Stomach smooth muscle (tissue), 2 donors: ENCODE data around the gene PDE9A.

Experiments used
- H3K27ac ChIP-seq: one replicate; pipeline ENCODE4 v1.7.0; 2013; ENCODE audit warnings: mild to moderate bottlenecking, low read length, inconsistent platforms
- H3K27me3 ChIP-seq, 2 donors: one replicate each; pipeline ENCODE4 v1.7.0; 2013; ENCODE audit warnings: low read length in 2 of 2; ENCODE audit not compliant: insufficient read depth in 2 of 2, control insufficient read depth in 1 of 2
- H3K36me3 ChIP-seq, 2 donors: one replicate each; pipeline ENCODE4 v1.7.0; 2013; ENCODE audit warnings: low read length in 2 of 2; ENCODE audit not compliant: control insufficient read depth in 2 of 2, insufficient read depth in 2 of 2
- H3K4me1 ChIP-seq: one replicate; pipeline ENCODE4 v1.7.0; 2013; ENCODE audit warnings: low read length; ENCODE audit not compliant: control insufficient read depth, insufficient read depth
- H3K4me3 ChIP-seq, 2 donors: one replicate each; pipeline ENCODE4 v1.7.0; 2013; ENCODE audit warnings: low read length in 2 of 2
- H3K9ac ChIP-seq, 2 donors: one replicate each; pipeline ENCODE4 v1.7.0; 2013; ENCODE audit warnings: low read length in 2 of 2, mild to moderate bottlenecking in 1 of 2
- H3K9me3 ChIP-seq, 2 donors: one replicate each; pipeline ENCODE4 v1.7.0; 2013; ENCODE audit warnings: low read length in 2 of 2; ENCODE audit not compliant: control insufficient read depth in 2 of 2
- donor health status: healthy.
- donor health status: Pancreatic carcinoma.

Gene PDE9A

DNA sequence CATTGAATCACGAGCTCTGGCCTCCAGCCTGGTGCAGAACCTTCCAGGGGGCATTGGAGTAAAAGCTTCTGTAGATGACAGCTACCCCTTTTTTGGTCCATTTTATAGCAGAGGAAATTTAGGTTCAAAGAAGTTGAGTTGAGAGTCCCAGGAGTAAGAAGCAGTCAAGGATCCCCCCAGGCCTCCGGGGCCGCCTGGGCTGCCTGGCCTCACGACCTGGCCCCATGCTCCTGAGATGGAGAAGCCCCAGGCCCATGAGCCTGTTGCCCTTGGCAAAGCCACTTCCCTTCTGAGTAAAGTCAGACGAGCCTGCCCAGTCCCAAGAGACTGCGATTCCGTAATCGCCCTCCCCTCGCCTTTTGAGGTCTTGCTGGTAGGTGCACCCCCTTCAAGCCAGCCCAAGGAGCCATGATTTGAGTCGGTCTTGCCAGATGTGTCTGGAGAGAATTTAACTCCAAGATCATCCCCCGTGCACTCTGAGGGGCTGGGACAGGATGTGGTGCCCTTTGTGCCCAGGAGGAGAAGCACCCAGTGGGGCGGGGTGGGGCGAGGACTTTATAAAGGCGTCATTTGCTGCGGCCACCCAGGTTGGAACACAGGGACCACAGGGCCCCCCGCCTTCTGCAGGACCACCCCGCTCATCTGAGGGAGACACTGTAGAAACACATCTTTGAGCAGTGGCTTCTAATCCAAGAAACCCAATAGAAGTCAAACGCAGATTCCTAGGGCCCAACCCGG, 30.1 kb downstream of the PDE9A start:
- H3K36me3 ChIP-seq, result peaks cover 6 to 12% of the 10 kb centered on the region in 2 donors
- no peak overlapping the region for H3K27ac ChIP-seq
- H3K9ac ChIP-seq, result no peak overlapping the region
- H3K4me3 ChIP-seq, result no peak overlapping the region
- H3K27me3 ChIP-seq, result no peaks in the 10 kb centered on the region
- peaks cover 4% of the 10 kb centered on the region for H3K4me1 ChIP-seq
- no peaks in the 10 kb centered on the region for H3K9me3 ChIP-seq

DNA sequence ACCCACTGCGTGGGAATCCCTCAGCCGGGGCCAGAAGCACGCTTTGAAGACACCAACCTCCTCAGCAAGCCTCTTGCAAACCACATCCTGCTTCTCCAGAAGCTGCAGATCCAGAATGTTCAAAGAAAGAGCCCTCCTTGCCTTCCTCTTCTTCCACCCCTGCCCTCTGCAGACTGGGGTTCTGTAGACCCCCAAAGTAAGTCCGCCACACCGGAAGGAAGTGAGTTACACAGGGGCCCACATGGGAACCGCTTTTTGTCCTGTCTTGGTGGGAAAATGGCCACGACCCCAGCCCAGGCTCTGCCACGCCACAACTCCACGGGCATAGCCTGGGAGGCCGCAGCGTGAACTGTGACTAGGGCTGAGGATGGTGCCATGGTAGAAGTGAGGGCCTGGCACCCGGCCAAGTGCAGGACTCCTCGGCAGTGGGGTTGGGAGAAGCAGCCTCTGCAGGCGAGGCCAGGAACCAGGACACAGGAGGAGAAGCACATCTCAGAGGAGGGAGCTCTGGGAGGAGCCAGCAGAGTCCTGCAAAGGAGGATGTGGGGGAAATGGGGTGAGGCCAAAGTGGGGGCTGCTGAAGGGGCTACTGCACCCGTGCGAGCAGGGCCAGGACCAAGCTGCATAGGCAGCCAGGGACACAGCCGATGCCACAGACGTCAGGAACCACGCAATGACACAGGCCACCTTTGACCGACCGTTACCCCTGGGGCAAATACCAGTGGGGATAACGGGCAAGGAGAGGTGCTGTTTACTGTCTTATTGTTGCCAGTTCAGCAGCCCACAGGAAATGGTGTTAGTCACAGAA, 30.9 kb downstream of the PDE9A start:
- no peak overlapping the region for H3K9ac ChIP-seq
- H3K27ac ChIP-seq, result no peak overlapping the region
- no peak overlapping the region for H3K4me3 ChIP-seq
- no peaks in the 10 kb centered on the region for H3K9me3 ChIP-seq
- no peaks in the 10 kb centered on the region for H3K27me3 ChIP-seq
- H3K4me1 ChIP-seq, result peaks cover 4% of the 10 kb centered on the region
- peaks cover 10 to 16% of the 10 kb centered on the region in 2 donors for H3K36me3 ChIP-seq

DNA sequence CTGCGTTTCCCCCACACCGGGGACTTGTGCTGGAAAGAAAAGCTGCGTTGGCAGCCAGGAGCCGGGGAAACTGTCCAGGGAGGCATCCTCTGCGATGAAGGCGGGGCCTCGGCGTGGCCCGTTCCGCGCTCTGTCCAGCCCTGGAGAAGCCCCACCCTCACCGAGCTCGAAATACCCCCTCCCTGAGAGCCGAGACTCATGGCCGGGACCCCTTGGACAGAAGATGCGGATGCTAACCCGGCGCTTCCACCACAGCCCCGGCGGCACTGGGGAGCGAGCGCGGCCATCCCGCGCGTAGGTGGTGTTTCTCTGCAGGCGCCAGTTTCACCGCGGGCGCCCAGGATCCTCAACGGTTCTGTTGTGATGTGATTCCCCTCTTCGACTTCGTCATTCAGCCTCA, 31.6 kb downstream of the PDE9A start:
- H3K27me3 ChIP-seq, result no peaks in the 10 kb centered on the region
- H3K4me1 ChIP-seq, result peaks cover 4% of the 10 kb centered on the region
- H3K9me3 ChIP-seq, result no peaks in the 10 kb centered on the region
- no peak overlapping the region for H3K4me3 ChIP-seq
- H3K9ac ChIP-seq, result no peak overlapping the region
- peaks cover 12 to 21% of the 10 kb centered on the region in 2 donors for H3K36me3 ChIP-seq
- no peak overlapping the region for H3K27ac ChIP-seq

DNA sequence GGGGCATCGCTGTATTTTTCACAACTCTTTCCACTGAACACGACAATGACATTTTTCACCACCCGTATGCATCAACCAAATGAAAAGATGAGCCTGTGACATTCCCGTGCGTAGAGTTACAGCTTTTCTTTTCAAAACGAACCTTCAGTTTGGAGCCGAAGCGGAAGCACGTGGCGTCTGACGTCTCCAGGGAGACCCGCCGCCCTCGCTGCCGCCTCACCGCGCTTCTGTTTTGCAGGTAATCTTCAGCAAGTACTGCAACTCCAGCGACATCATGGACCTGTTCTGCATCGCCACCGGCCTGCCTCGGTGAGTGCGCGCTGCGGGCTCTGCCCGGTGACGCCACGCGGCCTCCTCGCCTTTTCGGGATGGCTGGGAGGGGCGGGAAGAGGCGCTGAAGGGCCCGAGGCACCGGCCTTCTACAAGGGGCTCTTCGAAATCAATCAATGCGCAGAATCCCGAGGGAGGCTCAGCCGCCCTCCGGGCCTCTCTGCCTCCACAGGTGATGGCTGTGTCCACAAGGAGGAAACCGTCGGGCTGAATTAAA, 32.6 kb downstream of the PDE9A start:
- Histone ChIP-seq H3K4me1 (peaks cover 4% of the 10 kb centered on the region), H3K4me3 (no peak overlapping the region), H3K9me3 (no peaks in the 10 kb centered on the region), H3K27me3 (no peaks in the 10 kb centered on the region), H3K36me3 (peaks cover 12 to 28% of the 10 kb centered on the region in 2 donors), H3K27ac (no peak overlapping the region), H3K9ac (no peak overlapping the region)

- H3K27ac ChIP-seq, result no peak overlapping the region
- H3K4me1 ChIP-seq, result peaks cover 4% of the 10 kb centered on the region
- no peaks in the 10 kb centered on the region for H3K27me3 ChIP-seq
- H3K36me3 ChIP-seq, result peaks cover 20 to 37% of the 10 kb centered on the region in 2 donors
- no peak overlapping the region for H3K4me3 ChIP-seq
- no peaks in the 10 kb centered on the region for H3K9me3 ChIP-seq
- H3K9ac ChIP-seq, result no peak overlapping the region
Measured at GRCh38 chr21:42687796-42688195, 34.4 kb downstream of the PDE9A start.

DNA sequence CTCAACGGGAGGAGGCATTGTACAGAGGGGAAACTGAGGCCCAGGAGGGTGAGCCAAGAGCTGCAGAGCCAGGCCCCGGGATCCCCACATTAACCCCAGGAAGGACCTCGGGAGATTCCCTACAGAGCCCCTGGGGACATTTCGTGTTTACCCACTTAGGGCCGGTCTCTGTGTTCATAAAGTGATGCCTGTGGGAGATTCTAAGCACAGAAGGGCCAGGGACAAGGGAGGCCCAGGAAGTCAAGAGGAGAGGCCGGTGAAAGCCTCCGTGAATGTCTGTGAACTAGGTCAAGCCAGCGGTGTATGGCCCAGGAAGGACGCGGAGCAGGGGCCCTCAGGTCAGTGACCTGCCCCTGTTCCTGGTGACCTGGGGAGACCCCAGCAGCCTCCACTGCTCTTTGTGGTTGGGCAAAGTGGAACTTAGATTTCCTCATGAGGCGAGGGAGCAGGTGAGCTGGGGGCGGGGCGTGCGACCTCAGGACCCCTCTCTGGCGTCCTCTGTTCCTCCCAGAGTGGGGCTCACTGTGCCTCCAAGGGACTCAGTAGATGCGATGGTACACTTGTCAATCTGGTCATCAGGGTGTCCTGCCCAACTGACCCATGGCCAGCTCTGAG, 34.9 kb downstream of the PDE9A start:
- Histone ChIP-seq H3K9me3 (no peaks in the 10 kb centered on the region), H3K27ac (no peak overlapping the region), H3K27me3 (no peaks in the 10 kb centered on the region), H3K4me1 (peaks cover 4% of the 10 kb centered on the region), H3K36me3 (peaks cover 20 to 37% of the 10 kb centered on the region in 2 donors), H3K9ac (no peak overlapping the region), H3K4me3 (no peak overlapping the region)

GRCh38 chr21:42688841-42689371, 35.5 kb downstream of the PDE9A start:
- H3K9ac ChIP-seq, result no peak overlapping the region
- no peaks in the 10 kb centered on the region for H3K9me3 ChIP-seq
- H3K36me3 ChIP-seq, result peaks cover 20 to 37% of the 10 kb centered on the region in 2 donors
- no peak overlapping the region for H3K27ac ChIP-seq
- H3K27me3 ChIP-seq, result no peaks in the 10 kb centered on the region
- H3K4me3 ChIP-seq, result no peak overlapping the region
- peaks cover 4% of the 10 kb centered on the region for H3K4me1 ChIP-seq

DNA sequence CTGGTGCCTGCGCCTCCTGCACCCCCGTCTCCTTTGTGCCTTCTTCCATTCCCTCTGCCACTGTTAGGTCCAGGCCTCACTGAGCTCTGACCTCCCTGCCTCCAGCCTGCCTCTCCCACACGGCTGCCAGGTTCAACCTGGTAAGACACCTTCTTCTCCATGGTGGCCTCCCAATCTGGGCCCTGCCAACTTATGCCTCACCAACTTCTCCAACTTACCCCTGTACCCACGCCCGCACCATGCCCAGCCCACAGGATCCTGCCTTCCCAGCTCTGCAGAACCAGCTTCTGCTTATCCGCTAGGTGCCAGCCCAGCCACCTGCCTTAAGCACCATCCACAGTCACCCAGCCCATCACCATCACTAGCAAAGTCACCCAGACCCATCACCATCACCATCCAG, 37.2 kb downstream of the PDE9A start:
- H3K36me3 ChIP-seq, result peaks cover 20 to 42% of the 10 kb centered on the region in 2 donors
- H3K9me3 ChIP-seq, result no peaks in the 10 kb centered on the region
- no peak overlapping the region for H3K4me3 ChIP-seq
- H3K4me1 ChIP-seq, result peaks cover 3% of the 10 kb centered on the region
- no peaks in the 10 kb centered on the region for H3K27me3 ChIP-seq
- H3K9ac ChIP-seq, result no peak overlapping the region
- no peak overlapping the region for H3K27ac ChIP-seq

DNA sequence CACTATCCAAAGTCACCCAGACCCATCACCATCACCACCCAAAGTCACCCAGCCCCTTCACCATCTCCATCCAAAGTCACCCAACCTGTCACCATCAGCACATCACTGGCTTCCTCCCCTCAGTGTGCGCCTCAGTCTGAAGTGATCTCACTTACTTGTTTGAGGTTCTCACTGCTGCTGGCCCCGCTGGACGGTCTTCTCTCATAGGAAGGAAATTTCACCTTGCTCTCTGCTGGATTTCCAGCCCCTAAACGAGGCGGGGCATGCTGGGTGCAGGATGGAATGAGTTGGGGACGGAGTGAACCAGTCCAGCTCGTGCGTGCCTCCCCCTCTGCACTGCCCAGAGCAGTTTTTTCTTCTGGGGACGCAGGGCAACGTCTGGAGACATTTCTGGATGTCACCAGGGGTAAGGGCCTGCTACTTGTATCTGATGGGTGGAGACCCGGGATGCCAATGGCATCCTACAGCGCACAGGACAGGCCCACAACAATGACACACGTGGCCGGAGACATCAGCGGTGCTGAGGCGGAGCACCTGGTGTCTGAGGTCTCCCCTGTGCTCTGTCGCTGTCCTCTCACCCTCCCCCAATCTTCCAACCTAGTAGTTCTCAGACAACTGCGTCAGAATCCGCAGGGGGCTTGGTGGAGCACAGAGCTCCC, 38.6 kb downstream of the PDE9A start:
- Histone ChIP-seq H3K27me3 (no peaks in the 10 kb centered on the region), H3K36me3 (peaks cover 20 to 42% of the 10 kb centered on the region in 2 donors), H3K4me3 (no peak overlapping the region), H3K9ac (no peak overlapping the region), H3K9me3 (no peaks in the 10 kb centered on the region), H3K27ac (no peak overlapping the region), H3K4me1 (peaks cover 3% of the 10 kb centered on the region)

DNA sequence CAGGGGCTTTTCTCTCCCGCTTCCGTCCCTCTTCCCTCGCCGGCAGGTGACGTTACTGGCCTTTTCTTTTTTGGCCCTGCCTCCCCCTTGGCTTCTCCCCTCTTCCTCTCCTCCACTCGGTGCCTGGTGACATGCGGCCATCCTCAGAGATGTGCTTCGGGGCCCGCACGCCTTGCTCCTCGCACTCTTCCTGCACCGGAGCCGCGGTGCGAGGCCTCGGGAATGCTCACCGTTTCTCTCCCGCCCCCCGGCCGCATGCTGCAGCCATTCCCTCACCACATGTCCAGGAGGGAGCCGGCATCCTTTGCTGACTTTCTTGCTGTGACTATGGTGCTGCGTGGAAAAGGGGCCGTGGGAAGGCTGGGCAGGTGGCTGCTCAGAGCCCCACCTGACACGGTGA, 39.3 kb downstream of the PDE9A start:
- Histone ChIP-seq H3K4me3 (no peak overlapping the region), H3K9me3 (no peaks in the 10 kb centered on the region), H3K27ac (no peak overlapping the region), H3K27me3 (no peaks in the 10 kb centered on the region), H3K4me1 (peaks cover 3% of the 10 kb centered on the region), H3K9ac (no peak overlapping the region), H3K36me3 (peaks cover 19 to 41% of the 10 kb centered on the region in 2 donors)
